NCI-H748 (cell line): ENCODE measurements around the gene TPST1.
"Not testable (repeated sequence)": the region's sequence is repeated elsewhere in the genome, so short reads cannot be mapped to it uniquely, and the experiment has no call there.

Experiments
- DNase-seq: peaks from one replicate; lab custom pipeline; 2025; ENCODE audit not compliant: unreplicated experiment; lab: John Stamatoyannopoulos, UW

Gene TPST1

GRCh38 chr7:66204822-66205740 is at the start of gene TPST1:
TPST1 (plus strand) TSS chr7:66205334; CDS start chr7:66240426, 35,092 bp downstream.
- DNase-seq: peak; percentile 97

DNA sequence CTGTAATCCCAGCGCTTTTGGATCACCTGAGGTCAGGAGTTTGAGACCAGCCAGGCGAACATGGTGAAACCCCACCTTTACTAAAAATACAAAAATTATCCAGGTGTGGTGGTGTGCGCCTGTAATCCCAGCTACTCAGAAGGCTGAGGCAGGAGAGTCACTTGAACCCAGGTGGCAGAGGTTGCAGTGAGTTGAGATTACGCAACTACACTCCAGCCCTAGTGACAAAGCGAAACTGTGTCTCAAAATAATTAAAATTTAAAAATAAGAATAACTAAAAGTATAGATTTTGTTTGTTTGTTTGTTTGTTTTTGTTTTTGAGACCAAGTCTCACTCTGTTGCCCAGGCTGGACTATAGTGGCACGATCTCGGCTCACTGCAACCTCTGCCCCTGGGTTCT is 49.1 kb upstream of the TPST1 start:
- DNase-seq: not testable (repeated sequence)

GRCh38 chr7:66157060-66157459 is 48.1 kb upstream of the TPST1 start:
- no peak for DNase-seq

DNA sequence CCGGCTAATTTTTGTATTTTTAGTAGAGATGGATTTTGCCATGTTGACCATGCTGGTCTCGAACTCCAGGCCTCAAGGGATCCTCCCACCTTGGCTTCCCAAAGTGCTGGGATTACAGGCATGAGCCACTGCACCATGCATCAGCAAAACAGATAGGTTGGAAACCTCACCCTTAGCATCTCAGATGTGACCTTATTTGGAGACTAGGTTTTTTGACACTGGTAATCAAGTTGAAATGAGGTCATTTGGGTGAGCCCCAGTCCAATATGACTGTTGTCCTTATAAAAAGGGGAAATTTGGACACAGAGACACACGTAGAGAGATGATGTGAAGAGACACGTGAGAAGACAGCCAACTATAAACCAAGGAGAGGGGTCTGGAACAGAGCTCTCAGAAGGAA is 42.5 kb upstream of the TPST1 start:
- no peak for DNase-seq

DNA sequence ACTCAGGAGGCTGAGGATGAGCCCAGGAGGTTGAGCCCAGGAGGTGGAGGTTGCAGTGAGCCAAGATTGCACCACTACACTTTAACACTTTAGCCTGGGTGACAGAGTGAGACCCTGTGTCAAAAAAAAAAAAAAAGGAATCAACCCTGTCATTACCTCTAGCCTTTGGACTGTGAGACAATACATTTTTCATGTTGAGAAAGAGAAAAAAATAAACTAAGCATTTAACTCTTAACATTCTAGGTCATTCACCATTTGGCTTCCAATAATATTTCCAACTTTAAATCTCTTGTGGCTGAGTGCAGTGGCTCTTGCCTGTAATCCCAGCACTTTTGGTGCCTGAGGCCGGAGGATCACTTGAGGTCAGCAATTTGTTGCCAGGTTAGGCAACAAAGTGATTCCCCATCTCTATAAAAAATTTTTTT is 41.9 kb upstream of the TPST1 start:
- DNase-seq: no peak

DNA sequence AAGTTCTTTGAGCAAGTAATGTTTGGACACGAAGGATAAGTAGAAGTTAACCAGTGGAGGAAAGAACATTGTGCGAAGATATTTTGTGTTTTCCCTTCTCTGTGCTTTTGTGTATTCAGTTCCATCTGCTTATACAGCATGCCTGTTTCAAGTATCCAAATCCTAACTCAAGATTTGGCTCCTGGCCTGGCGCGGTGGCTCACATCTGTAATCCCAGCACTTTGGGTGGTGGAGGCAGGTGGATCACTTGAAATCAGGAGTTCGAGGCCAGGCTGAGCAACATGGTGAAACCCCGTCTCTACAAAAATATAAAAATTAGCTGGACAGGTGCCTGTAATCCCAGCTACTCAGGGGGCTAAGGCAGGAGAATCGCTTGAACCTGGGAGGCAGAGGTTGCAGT is 40.8 kb upstream of the TPST1 start:
- DNase-seq: no peak

GRCh38 chr7:66167773-66168387 is 37.3 kb upstream of the TPST1 start:
- DNase-seq: peak; percentile 86

DNA sequence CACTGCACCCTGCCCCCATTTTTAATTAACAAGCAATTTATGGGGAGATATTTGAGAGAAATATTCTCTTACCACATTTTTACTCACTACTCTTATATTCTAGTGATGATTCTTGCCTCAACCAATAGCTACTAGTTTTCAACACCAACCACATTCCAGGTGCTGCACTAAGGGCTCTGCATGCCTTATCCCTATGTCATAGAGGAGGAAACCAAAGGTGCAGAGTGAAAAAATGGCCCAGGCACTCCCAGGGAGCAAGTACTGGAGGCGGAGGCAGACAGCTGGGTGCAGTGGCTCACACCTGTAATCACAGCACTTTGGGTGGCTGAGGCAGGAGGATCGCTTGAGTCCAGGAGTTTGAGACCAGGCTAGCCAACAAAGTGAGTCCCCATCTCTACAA is 35.5 kb upstream of the TPST1 start:
- DNase-seq: no peak

DNA sequence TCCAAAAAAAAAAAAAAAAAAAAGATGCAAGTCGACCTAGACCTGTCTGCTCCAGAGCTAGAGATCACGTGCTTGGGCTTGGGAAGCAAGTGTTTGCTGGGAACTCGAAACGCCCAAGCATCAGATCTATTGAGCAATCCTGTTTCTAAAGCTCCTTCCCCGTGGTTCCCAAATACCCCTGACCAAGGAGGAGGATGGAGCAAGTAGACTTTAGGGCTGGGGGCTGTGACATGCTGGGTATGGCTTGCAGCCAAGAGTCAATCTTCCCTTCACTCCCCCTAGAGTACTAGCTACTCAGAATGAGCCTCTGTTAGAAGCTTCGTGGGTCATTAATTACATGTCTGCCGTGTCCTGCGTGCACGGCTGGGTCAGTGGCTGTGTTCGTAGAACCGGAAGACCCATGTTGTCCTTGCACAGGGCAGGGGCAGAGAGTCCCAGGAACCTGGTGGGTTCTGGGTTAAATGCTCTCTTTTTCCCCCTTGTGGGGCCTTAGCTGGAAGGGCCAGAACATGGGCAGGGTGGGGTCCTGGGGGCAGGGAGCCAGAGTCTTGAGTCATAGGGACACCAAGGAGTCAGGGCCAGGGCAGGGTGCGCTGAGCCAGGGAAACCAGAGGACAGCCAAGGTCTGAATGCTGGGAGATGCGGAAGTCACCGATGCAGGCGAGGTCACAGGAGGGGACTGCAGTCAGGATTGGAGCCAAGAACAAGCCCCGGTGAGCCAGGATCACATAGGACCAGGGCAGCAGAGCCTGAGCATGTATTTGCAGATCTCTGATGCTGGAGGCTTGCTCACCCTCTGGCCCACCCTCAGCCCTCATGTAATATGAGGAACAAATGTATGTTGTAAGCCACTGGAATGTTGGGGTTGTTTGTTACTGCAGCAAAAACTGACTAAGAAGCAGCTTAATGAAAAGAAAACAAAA is 34.6 kb upstream of the TPST1 start:
- DNase-seq: no peak

GRCh38 chr7:66172536-66173401 is 32.4 kb upstream of the TPST1 start:
- peak; percentile 13 for DNase-seq

DNA sequence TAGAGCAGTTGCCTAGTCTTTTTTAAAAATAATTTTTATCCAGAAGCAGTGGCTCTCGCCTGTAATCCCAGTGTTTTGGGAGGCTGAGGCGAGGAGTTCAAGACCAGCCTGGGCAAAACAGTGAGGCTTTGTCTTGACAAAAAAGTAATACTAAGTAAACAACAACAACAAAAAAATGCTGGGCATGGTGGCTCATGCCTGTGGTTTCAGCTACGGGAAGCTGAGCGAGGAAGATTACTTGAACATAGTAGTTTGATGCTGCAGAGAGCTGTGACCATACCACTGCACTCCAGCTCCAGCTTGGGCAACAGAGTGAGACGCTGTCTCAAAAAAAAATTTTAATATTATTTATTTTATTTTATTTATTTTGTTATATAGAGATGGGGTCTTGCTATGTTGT is 31.3 kb upstream of the TPST1 start:
- no peak for DNase-seq

DNA sequence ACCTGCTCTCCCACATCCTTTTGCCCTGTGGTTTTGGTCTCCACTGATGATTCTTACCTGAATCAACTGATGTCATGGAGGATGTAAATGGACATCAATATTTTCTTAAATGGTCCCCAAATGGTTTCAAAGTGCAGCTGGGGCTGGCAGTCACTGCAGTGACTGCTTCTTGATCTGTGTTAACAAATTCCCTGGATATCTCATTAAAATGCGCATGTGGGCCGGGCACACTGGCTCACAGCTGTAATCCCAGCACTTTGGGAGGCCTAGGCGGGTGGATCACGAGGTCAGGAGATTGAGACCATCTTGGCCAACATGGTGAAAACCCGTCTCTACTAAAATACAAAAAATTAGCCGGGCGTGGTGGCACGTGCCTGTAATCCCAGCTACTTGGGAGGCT is 30.1 kb upstream of the TPST1 start:
- DNase-seq: not testable (repeated sequence)

DNA sequence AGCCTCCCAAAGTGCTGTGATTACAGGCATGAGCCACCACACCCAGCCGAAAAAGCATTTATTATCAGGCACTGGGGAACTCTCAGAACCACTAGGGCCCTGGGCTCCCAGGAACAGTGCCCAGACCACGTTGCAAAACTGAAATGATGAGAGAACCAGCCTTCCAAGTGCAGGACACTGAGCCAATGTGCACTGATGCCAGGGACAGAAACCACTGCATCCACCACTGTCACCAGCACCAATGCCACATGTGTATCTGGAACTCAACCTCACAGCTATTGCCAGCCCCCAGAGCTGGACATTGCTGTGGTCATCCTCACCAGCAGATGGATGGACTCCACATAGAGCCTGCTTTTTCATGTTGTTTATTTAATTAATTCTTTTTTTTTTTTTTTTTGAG is 28.2 kb upstream of the TPST1 start:
- no peak for DNase-seq

DNA sequence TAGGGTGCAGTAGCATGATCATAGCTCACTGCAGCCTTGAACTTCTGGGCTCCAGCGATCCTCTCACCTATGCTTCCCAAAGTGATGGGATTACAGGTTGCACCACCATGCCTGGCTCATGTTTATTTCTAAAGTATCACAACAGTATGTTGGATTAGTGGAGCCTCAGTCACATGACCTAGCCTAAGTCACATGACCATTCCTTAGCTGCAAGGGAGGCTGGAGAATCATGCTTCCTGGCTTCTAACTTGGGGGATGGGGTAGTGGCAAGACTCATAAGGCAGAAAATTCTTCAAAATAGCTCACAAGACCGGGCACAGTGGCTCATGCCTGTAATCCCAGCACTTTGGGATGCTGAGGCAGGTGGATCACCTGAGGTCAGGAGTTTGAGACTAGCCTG is 26.9 kb upstream of the TPST1 start:
- DNase-seq: no peak

GRCh38 chr7:66181329-66181728 is 23.8 kb upstream of the TPST1 start:
- no peak for DNase-seq

GRCh38 chr7:66181845-66182244 is 23.3 kb upstream of the TPST1 start:
- no peak for DNase-seq

DNA sequence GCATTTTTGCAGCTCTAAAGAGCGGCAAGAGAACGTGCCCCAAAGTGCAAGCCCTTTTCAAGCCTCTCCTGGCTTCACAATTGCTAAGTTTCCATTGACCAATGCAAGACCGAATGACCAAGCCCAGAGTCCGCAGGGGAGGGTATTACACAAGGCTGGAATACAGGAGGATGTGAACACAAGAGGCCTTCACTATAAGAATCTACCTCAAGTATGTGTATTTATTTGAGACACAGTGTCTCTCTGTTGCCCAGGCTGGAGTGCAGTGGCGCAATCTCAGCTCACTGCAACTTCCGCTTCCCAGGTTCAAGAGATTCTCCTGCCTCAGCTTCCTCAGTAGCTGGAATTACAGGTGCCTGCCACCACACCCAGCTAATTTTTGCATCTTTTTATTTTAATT is 22.2 kb upstream of the TPST1 start:
- no peak for DNase-seq

GRCh38 chr7:66183700-66184099 is 21.4 kb upstream of the TPST1 start:
- no peak for DNase-seq

GRCh38 chr7:66185680-66186187 is 19.4 kb upstream of the TPST1 start:
- no peak for DNase-seq

- DNase-seq: no peak
These were observed 18.1 kb upstream of the TPST1 start for GRCh38 chr7:66186991-66187390.
